Smooth muscle cell of the brain vasculature (primary cell): ENCODE results near the gene GNG7.
"Not testable (repeated sequence)": the region's sequence is repeated elsewhere in the genome, so short reads cannot be mapped to it uniquely, and the experiment has no call there.

Experiments used
- DNase-seq: peaks from one replicate; pipeline ENCODE4 v3.0.0-alpha.2; 2012; ENCODE audit warnings: low read depth, low spot score

The GNG7 gene

DNA sequence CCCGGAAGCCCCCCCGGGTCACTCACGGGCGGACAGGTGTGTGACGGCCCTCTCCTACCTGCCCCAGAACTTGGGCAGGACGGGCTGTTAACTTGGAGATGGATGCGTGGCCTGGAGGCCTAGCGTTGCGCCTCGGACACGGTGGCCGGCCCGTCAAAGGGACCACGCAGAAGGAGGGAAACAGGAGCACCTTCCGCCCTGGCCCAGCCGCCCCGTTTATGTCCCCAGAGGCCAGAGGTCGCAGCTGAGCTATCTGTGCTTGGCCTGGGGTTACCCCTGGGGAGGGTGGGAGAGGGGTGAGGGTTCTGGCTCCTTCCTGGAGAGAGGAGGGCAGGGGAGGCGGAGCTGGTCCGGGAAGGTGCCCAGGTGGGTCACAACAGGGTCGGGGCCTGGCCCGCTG is 190.9 kb downstream of the GNG7 start:
- no peak for DNase-seq

DNA sequence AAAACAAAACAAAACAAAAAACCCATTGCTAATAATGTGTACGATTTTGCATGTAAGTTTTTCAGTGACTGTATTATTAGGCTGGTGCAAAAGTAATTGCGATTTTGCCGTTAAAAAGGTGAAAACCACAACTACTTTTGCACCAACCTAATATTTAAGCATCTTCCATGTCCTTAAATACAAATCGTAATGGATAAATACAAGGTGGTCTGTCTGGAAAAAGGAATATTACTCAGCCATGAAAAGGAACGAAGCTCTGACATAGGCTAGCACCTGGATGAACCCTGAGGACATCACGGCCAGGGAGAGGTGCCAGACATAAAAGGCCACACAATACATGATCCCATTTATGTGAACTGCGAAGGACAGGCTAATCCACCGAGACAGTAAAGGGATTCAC is 193.4 kb downstream of the GNG7 start:
- DNase-seq = no peak

DNA sequence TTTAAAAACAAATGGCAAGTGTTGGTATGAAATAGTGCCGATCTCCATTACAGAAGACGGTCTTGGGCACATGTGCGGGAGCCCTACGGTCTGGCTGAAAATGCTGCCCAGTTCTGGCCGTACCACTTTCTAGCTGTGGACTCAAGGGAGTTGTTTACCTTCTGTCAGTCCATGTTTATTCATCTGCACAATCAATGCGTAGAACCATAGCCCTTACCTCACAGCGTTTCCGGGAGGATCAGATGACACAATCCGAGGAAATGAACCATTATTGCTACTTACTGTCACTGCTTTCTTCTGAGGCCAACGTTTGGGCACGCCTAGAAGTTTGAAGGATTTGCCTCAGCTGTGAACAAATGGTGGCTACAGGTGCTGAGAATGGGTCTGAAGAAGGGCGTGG is 195.4 kb downstream of the GNG7 start:
- DNase-seq = no peak

DNA sequence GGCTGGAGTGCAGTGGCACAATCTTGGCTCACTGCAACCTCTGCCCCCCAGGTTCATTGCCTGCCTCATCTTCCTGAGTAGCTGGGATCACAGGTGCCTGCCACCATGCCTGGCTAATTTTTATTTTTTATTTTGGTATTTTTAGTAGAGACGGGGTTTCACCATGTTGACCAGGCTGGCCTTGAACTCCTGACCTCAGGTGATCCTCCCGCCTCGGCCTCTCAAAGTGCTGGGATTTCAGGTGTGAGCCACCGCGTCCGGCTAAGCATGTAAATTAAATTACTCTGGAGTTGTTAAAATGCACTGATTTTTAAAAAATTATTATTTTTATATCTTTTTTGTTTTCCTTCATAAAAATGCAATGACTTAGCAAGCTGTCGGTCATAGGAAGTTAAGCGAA is 195.8 kb downstream of the GNG7 start:
- DNase-seq = not testable (repeated sequence)

DNA sequence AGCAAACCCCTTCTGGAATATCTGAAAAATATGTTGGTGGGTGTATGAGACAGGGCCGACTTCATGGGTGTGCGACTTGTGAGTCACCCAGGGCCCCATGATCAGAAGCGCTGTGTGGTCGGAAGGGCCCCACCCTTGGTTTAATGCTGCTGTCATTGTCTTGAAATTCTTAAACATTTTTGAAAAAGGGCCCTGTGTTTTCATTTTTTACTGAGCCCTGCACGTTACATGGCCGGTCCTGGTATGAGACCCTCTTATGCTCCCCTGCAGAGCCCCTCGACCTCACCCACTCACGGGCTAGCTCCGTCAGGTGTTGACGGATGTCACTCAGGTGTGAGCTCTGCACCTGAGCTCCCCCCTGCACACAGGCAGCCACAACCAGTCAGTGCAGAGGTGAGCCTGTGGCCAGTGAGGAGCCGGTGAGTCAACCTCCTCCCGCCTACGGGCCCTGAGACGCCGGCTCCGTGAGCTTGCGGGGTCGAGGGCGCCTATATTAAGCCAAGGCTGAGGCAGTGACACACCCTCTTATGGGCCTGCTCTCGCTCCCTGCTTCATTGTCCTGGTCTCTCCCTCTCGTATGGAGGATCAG is 198.9 kb downstream of the GNG7 start:
- no peak for DNase-seq

DNA sequence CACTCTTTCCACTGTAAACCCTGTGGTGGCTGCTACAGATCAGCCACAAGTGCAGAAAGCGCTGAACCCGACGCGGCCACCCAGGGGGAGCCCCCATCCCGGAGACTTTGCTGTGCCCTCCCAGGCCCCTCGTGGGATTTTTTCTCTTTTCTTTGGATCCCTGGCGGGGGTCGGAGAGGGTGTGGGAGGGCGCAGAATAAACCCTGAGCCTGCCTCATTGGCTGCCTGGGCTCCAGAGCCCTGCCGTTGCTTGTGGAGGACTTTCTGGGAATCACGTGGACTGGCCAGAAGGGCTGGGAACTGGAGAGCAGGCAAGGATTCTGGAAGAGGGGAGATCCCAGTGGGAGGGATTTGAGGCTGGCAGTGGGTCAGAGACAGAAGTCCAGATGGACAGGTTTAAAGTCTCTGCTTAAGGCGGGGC is 201.6 kb downstream of the GNG7 start:
- DNase-seq = no peak

DNA sequence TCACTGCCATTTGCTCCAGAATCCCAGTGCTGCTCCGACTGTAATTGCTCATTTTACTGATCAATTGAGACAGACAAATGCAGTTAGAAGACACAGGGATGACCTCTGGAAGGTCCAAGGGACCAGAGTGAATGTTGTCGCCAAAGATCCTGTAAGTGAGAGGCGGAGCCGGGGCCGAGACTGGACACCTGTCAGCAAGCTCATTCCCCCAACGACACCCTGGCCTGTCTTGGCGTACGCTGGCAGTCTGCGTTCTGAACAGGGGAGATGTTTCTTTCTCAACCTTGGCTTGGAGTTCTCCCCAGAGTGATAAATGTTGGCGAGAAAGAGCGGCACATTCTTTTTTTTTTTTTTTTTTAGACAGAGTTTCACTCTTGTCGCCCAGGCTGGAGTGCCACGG is 202.3 kb downstream of the GNG7 start:
- no peak for DNase-seq

DNA sequence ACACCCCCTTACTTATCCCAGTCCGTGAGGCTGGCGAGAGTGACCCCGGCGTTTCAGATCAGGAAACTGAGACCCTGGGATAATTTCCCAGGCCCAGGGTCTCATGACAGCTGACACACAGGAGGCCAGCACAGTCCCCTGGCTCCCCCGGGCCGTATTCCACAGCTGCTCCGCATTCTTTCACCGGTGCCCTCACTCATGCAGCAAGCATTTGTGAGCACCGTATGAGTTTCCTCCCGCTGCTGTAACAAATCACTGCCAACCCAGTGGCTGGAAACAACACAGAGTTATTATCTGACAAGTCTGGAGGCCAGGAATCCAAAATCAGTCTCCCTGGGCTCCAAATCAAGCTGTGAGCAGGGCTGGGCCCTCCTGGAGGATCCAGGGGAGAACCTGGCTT is 205.3 kb downstream of the GNG7 start:
- DNase-seq = no peak

DNA sequence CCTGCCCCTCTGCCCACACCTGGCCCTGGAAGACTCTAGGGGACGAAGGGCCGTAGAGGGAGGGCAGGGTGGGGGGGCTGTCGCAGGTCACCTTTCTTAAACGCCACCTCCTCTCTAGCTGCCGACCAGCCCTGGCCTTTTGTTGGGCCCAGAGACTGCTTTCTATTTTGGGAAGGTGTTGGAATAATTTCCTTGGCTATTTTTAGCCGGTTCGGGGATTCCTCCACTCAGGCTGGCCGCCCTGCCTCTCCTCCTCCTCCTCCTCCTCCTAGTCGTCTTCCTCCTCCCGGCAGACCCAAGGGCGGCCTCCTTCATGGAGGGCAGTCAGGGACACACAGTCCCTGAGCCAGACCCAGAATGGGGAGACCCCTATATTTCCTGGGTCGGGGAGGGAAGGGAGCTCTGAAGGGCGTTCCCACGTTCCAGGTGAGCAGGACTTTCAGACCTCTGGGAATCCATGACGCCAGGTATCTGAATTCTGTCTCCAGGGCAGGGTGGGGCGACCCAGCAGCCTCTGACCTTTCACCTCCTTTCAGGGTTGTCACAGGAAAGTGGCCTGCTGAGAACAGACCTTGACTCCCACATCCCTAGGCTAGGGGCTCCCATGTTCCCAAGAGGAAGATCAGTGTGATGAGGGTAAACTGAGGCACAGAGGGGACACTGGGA is 206.7 kb downstream of the GNG7 start:
- no peak for DNase-seq

DNA sequence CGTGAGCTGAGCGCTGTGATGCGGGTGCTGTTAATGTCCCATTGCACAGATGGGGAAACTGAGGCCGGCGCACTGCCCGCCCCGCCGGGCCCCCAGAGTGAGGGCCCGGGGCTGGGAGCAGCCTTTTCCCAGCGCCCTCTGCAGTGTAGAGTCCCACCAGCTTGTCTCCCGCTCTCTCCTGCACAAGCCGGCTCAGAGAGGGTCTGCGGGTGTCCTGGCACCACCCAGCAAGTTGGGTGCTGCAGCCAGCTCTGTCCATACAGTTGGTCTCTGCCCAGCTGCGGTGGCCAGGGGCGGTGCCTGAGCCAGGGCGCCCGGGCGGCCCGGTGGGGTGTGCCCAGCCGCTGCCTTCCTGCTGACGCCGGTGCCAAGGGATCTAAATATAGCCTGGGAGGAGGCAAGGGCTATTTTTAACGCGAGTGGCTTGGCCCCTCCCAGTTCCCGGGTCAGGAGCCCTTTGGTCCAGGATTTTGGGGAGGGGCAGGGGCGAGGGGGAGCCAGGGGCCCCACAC is 207.3 kb downstream of the GNG7 start:
- DNase-seq = no peak

DNA sequence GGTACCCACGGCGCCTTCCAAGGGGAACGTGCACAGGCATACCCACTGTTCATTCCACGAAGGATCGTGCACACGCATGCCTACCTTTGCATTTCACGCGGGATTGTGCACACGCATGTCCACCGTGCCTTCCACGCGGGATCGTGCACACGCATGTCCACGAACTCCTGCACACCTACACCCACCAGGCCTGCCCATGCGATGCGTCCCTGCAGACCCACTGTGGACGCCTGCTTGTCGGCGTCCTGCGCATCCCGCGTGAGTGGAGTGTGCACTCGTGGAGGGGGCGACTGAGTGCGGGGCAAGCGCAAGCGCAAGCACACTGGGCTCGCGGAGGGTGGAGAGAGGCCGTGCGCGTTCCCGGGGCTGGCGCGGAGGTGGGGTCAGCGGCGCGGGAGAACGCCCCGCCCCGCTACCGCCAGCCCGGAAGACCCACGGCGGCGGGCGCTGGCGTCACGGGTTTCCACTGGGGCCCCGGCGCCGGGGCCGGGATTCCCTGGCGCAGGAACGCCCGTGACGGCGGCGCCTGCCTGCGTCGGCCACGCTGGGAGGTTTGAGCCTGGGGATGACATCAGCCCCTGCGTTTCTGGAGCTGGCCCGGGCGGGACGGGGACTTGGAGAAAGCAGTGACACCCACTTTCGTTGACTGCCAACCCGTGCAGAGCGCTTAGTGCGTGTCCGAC is 207.9 kb downstream of the GNG7 start:
- DNase-seq = no peak

DNA sequence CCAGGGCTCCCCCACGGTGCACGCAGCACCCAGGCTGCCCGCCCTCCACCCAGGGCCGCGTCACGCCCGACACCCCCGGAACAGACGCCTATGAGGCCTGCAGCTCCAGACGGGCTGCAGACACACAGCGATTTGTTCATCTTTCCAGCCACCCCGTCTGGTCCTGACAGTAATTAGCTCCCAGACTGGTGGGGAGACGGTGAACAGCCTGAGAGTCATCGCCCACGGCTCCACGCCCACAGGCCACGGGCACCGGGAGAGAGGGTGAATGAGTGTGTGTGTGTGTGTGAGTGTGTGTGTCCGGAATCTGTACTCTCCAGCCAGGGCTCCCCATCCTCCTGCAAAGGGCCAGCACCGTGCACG is 208.4 kb downstream of the GNG7 start:
- DNase-seq = no peak

DNA sequence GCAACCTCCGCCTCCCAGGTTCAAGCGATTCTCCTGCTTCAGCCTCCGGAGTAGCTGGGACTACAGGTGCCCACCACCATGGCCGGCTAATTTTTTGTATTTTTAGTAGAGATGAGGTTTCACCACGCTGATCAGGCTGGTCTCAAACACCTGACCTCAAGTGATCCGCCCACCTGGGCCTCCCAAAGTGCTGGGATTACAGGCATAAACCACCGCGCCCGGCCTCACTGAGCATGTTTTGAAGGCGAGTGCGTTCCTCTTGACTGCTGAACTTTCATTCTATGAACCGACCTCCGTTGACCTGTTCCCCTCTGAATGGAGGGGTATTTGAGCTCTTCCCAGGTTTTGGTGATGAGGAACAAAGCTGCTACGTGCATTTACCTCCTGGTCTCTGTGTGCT is 209.0 kb downstream of the GNG7 start:
- not testable (repeated sequence) for DNase-seq

DNA sequence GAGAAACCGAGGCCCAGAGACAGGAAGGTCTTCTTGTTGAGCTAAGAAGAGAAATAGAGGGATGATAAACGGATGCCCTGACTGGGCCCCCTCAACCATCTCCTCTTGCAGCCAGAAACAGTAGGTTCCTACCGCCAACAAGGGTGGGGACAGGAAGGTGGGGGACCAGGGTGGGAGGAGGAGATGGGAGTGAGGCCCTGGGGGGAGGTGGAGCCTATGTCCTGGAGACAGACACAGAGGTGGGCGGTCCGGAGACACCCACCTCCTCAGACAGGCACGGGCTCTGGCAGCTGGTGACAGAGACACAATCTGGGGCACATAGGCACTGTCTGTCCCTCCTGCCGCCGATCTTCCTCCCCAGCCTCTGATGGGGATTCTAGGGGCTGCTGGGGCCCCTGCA is 209.6 kb downstream of the GNG7 start:
- no peak for DNase-seq

DNA sequence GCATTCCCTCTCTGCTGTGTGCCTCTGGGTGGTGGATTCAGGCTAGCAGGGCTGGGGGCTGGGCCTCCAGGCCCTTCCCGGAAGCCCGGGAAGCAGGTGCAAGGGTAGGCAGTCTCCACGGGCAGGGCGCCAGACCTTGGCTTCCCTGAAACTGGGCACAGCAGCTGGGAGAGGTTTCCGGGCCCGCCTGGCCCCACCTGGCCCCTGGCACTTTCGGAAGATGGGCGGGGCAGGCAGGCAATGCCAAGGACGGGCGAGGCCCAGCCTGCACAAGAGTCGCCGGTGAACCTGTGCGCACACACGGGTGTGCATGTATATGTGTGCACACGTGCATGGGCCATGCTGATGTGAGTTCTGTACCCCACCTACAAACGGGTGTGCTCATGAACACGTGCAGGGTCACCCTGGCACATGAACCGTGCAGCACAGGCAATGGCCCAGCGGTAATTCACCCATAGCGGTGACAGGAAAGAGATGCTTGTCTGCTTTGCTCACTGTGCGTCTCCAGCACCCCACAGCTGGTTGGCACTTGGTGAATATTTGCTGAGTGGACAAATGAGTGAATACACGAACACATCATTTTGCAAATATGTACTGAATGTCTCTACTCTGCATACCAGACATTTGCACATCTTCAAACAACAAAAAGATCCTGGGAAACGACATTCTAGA is 211.2 kb downstream of the GNG7 start:
- no peak for DNase-seq

DNA sequence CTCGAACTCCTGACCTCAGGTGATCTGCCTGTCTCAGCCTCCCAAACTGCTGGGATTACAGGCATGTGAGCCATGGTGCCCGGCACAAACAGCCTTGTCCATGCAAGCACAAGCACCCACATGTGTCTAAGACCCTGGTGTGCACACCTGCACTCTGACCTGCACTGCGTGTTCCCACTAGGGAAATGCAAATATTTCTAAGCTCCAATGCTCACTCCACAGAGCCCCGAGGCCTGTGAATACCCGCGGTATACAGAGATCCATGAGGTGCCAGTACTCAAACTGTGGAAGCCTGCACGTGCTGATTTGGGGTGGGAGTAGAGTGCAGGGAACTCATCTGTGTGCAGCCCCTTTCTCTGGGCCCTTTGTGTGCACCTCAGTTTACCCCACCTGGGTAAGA is 211.8 kb downstream of the GNG7 start:
- no peak for DNase-seq

DNA sequence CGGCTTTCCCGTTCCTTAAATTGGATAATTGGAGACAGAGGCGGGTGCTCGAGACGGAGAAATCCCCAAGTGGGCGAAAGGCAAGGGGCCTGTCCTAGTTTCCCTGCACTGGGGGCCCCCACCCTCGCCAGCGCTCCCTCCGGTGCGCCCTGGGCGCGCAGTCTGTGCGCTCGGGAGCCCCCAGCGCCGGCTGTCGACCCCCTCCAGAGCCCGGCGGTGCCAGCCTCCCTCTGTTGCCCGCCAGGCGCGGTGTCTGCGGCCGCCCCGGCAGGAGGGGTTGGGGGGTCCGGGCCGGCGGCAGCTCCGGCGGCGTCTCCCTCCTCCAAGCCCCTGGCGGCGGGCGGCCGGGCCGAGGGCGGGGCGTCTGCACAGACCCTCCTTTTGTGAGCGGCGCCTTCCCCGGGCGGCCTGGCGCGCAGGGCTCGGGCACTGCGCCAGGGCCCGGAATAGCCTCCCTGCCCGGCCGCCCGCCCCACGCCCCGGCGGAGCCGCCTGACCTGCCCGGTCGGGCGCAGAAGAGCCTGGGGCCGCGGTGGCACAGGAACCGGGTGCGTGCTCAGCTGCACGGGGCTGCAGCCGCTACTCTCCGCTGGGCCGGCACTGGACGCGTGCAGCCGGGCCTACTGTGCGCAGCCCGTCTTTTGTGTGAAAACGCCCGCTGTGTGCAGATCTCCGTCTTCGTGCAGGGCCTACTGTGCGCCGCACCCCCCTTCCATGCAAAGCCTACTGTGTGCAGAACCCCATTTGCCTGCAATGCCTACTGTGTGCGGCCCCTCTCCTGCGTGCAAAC is 213.4 kb downstream of the GNG7 start:
- DNase-seq = no peak

DNA sequence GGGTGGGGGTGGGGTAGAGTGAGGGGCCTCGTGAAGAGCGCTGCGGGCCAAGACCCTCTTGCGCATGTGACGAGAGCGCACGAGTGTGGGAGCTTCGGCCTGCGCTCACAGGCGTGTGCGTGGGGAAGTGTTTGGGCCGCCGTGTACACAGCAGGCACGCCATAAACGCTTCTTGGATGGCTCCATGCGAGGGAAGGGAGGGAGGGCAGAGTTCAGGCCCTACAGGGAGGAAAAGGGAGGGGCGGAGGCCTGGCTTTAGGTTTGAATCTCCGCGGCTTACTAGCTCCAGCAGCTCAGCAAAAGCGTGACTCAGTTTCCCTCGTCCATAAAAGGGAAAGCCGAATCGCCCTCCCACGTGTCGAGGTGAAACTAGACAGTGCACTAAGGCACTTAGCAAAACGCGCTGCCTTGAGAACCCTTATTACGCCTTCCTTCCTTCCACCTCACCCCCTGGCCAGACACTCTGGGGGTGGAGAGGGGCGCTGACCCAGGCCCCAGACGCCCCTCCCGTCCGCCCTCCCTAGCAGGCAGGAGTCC is 214.0 kb downstream of the GNG7 start:
- no peak for DNase-seq

DNA sequence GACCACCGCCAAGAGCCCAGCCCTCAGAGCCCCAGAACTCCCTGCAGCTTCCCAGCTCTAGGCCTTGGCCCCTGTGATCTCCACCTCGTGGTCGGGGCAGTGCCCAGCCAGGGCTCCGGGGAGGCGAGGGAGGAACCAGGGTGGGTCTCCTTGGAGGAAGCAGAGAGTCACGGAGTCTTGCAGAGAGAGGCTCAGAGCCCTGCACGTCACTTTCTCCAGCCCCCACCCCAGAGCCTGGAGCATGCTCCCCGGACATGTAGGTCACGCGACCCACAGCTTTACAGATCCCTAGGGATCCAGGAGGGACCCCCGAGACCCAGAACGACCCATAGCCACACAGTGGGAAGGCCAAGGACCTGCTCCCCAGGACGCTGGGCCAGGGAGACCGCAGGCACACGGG is 214.7 kb downstream of the GNG7 start:
- DNase-seq = no peak

DNA sequence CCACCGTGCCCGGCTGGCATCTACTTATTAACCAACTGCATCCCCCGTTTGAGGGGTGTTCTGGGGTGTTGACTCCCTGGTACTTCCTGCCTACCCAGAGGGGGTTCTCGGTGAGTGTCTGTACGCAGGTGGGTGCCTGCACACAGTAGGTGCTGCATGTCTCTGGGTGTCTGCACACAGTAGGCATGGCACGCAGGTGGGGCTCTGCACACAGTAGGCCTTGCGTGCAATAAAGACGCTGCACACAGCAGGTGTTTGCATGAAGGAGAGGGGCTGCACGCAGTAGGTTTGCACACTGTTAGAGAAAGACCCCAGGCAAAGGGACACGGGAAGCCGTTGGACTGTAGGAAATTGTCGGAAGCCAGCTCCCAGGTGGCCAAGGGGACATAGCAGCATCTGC is 215.4 kb downstream of the GNG7 start:
- no peak for DNase-seq

DNA sequence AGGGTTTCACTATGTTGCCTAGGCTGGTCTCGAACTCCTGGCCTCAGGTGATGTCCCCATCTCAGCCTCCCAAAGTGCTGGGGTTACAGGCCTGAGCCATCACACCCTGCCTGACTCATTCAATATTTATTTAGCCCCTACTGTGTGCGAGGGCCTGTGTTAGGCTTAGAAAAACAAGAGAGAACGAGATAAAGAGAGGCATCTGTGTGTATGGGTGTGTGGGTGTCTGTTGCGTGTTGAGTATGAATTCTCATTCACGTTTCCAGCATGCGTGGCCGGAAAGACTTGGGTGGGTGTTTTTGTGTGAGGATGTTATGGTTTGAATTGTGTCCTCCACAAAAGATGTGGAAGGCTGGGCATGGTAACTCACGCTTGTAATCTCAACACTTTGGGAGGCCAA is 217.1 kb downstream of the GNG7 start:
- DNase-seq = no peak
